ENCODE results near the gene PFDN4. TPM values are rescaled to one million over a fixed set of nuclear protein-coding genes. Genes with fewer than 3 reads are reported as not detected.

PFDN4 gene
- polyA plus RNA-seq, 1 of the 3 experiments (the other 2 are of a cell fraction), result 44.0 TPM

GRCh38 chr20:54174457-54175175, 33.3 kb upstream of the PFDN4 start:
- WGBS (ENCODE audit: low lambda C conversion rate), result 18% methylated on average over 17 of the region's 18 CpGs
- peak overlapping the region; percentile 74 for H3K4me2 ChIP-seq
- DNase-seq, result no peak
- H3F3A ChIP-seq (replicated peaks; ENCODE audit: insufficient read depth), result peaks cover 23% of the 10 kb centered on the region
- no peaks in the 10 kb centered on the region for H4K20me1 ChIP-seq (ENCODE audit: insufficient read depth)
- H3K4me1 ChIP-seq (ENCODE audit: control insufficient read depth in 1 of 2, insufficient read depth in 2 of 2, low read depth in 1 of 2, low read length in 1 of 2), result peaks cover 2 to 12% of the 10 kb centered on the region in 2 experiments; a peak in 1 of 4 replicates
- TF ChIP-seq POLR2AphosphoS5 (IDR thresholded peaks at IDR 0.05; ENCODE audit: low read depth, low read length) (no peak), TCF12 (IDR thresholded peaks at IDR 0.05) (no peak), USF1 (IDR thresholded peaks at IDR 0.05; ENCODE audit: borderline replicate concordance, low read depth) (no peak), RXRA (IDR thresholded peaks at IDR 0.05; ENCODE audit: borderline replicate concordance, low read depth) (no peak), PBX3 (IDR thresholded peaks at IDR 0.05) (no peak), YY1 (IDR thresholded peaks at IDR 0.05; ENCODE audit: low read depth) (no peak), FOSL2 (IDR thresholded peaks at IDR 0.05; ENCODE audit: borderline replicate concordance, low read depth) (no peak), SMC3 (IDR thresholded peaks at IDR 0.05; ENCODE audit: low read depth, low read length) (no peak), FOXJ3 (CRISPR knock-in tag; IDR thresholded peaks at IDR 0.05) (no peak), MXI1 (IDR thresholded peaks at IDR 0.05; ENCODE audit: low read depth, low read length) (no peak), REST (IDR thresholded peaks at IDR 0.05; ENCODE audit: low read depth, low read length) (no peak), NRF1 (IDR thresholded peaks at IDR 0.05; ENCODE audit: low read depth, low read length) (no peak), MEF2A (IDR thresholded peaks at IDR 0.05; ENCODE audit: borderline replicate concordance, low read depth) (no peak)
- peak overlapping the region; percentile 21; the same call in 1 of the 2 replicates for H3K9ac ChIP-seq
- no peaks in the 10 kb centered on the region for H3K79me2 ChIP-seq (ENCODE audit: insufficient read depth)
- no peaks in the 10 kb centered on the region for H3K36me3 ChIP-seq (replicated peaks in 1 of 2; ENCODE audit: control insufficient read depth in 1 of 2, insufficient read depth in 2 of 2, low read length in 1 of 2)
- H3K27ac ChIP-seq (ENCODE audit: low read depth in 2 of 2, low read length in 1 of 2), result no peak overlapping the region
- ChIA-PET CTCF (interaction anchor here (0.8 to 3.8 kb wide), 4 partner anchors 25 to 78 kb away, joined by 3 to 17 read pairs (median 4); partner anchors contain the start of gene PFDN4), POLR2A (no interaction called here)
- no peaks in the 10 kb centered on the region for H3K9me3 ChIP-seq
- peak overlapping the region; percentile 34 to 51; a peak in 3 of 4 replicates for H3K4me3 ChIP-seq (ENCODE audit: low read depth in 2 of 2, low read length in 1 of 2)
- H3K27me3 ChIP-seq (ENCODE audit: insufficient read depth), result peaks cover 19% of the 10 kb centered on the region; the same call in 1 of the 2 replicates
- peak overlapping the region; percentile 56 for H2AFZ ChIP-seq (ENCODE audit: low read depth)
- no peaks in the 10 kb centered on the region for H3K9me2 ChIP-seq
